Liver (tissue), 9 donors: ENCODE results near the gene ZDHHC11B. TPM values are rescaled to one million over a fixed set of nuclear protein-coding genes. Genes with fewer than 3 reads are reported as not detected.

Experiments
- DNase-seq: peaks from one replicate; pipeline ENCODE4 v3.0.0-alpha.2; 2017; ENCODE audit warnings: low spot score
- H3K27ac ChIP-seq, 2 donors: one replicate each; pipeline ENCODE4 v1.7.0; 2013; ENCODE audit warnings: inconsistent platforms in 2 of 2, low read length in 2 of 2, control low read depth in 1 of 2, low read depth in 1 of 2, mild to moderate bottlenecking in 1 of 2
- H3K27me3 ChIP-seq, 4 donors: one replicate each; pipeline versions ENCODE4 v1.6.1 to v1.7.0; 2013; ENCODE audit warnings: low read length in 3 of 4, inconsistent platforms in 1 of 4, mild to moderate bottlenecking in 1 of 4, moderate library complexity in 1 of 4; ENCODE audit not compliant: control insufficient read depth in 4 of 4, insufficient read depth in 4 of 4
- H3K36me3 ChIP-seq, 4 donors: one replicate each; pipeline versions ENCODE4 v1.6.1 to v1.7.0; 2013; ENCODE audit warnings: low read length in 3 of 4, mild to moderate bottlenecking in 3 of 4, low read depth in 1 of 4, moderate library complexity in 1 of 4; ENCODE audit not compliant: control insufficient read depth in 4 of 4, insufficient read depth in 3 of 4
- H3K4me1 ChIP-seq, 4 donors: one replicate each; pipeline versions ENCODE4 v1.6.1 to v1.7.0; 2013; ENCODE audit warnings: low read length in 3 of 4, mild to moderate bottlenecking in 3 of 4, moderate library complexity in 1 of 4; ENCODE audit not compliant: control insufficient read depth in 4 of 4, insufficient read depth in 4 of 4
- H3K4me3 ChIP-seq, 3 donors: one replicate each; pipeline versions ENCODE4 v1.6.1 to v1.7.0; 2013; ENCODE audit warnings: low read length in 3 of 3, control low read depth in 1 of 3, low read depth in 1 of 3, mild to moderate bottlenecking in 1 of 3
- H3K9ac ChIP-seq, 2 donors: one replicate each; pipeline ENCODE4 v1.7.0; 2013; ENCODE audit warnings: low read length in 2 of 2, mild to moderate bottlenecking in 2 of 2, moderate library complexity in 2 of 2, control low read depth in 1 of 2, low read depth in 1 of 2
- H3K9me3 ChIP-seq, 4 donors: one replicate each; pipeline versions ENCODE4 v1.6.1 to v1.7.0; 2013; ENCODE audit warnings: low read length in 3 of 4; ENCODE audit not compliant: control insufficient read depth in 4 of 4
- CTCF ChIP-seq: fragments of 150-350 bp; IDR thresholded peaks from 2 replicates; pipeline ENCODE4 v1.5.1; 2017; ENCODE audit warnings: improper control_type of control experiment, low read depth, low read length; ENCODE audit not compliant: missing input control
- EGR1 ChIP-seq, 2 donors: IDR thresholded peaks; 2 replicates each; pipeline ENCODE4 v1.6.1; 2016 to 2018; ENCODE audit warnings: antibody characterized with exemption in 2 of 2, low read depth in 2 of 2
- FOXA1 ChIP-seq: IDR thresholded peaks from 2 replicates; pipeline ENCODE4 v1.6.1; 2016; ENCODE audit warnings: antibody characterized with exemption
- FOXA2 ChIP-seq: IDR thresholded peaks from 2 replicates; pipeline ENCODE4 v1.6.1; 2016; ENCODE audit warnings: antibody characterized with exemption
- GABPA ChIP-seq, 2 donors: IDR thresholded peaks in 1 of 2; conservative IDR thresholded peaks in 1 of 2; 2 replicates each; pipeline ENCODE4 v1.6.1; 2016; ENCODE audit warnings: antibody characterized with exemption in 2 of 2, mild to moderate bottlenecking in 1 of 2, moderate library complexity in 1 of 2
- HNF4A ChIP-seq, 2 donors: conservative IDR thresholded peaks; 2 replicates each; pipeline ENCODE4 v1.6.1; 2016; ENCODE audit warnings: antibody characterized with exemption in 2 of 2, mild to moderate bottlenecking in 2 of 2
- HNF4G ChIP-seq: IDR thresholded peaks from 2 replicates; pipeline ENCODE4 v1.6.1; 2016; ENCODE audit warnings: antibody characterized with exemption
- JUND ChIP-seq, 2 donors: IDR thresholded peaks; 2 replicates each; pipeline ENCODE4 v1.6.1; 2016; ENCODE audit warnings: antibody characterized with exemption in 2 of 2
- MAX ChIP-seq: IDR thresholded peaks from 2 replicates; pipeline ENCODE4 v1.6.1; 2016; ENCODE audit warnings: antibody characterized with exemption
- NR2F2 ChIP-seq: IDR thresholded peaks from 2 replicates; pipeline ENCODE4 v1.6.1; 2016; ENCODE audit warnings: antibody characterized with exemption
- RAD21 ChIP-seq, 2 donors: IDR thresholded peaks; 2 replicates each; pipeline ENCODE4 v1.6.1; 2016; ENCODE audit warnings: antibody characterized with exemption in 2 of 2, mild to moderate bottlenecking in 2 of 2
- RXRA ChIP-seq, 2 donors: IDR thresholded peaks; 2 replicates each; pipeline ENCODE4 v1.6.1; 2017 to 2018; ENCODE audit warnings: antibody characterized with exemption in 2 of 2, mild to moderate bottlenecking in 1 of 2
- SP1 ChIP-seq: IDR thresholded peaks from 2 replicates; pipeline ENCODE4 v1.6.1; 2018; ENCODE audit warnings: antibody characterized with exemption, mild to moderate bottlenecking
- TAF1 ChIP-seq: conservative IDR thresholded peaks from 2 replicates; pipeline ENCODE4 v1.6.1; 2016; ENCODE audit warnings: antibody characterized with exemption, mild to moderate bottlenecking
- YY1 ChIP-seq: IDR thresholded peaks from 2 replicates; pipeline ENCODE4 v1.6.1; 2016; ENCODE audit warnings: antibody characterized with exemption, mild to moderate bottlenecking
- ZBTB33 ChIP-seq: IDR thresholded peaks from 2 replicates; pipeline ENCODE4 v1.6.1; 2016; ENCODE audit warnings: antibody characterized with exemption
- WGBS: extraction: QIAGEN DNeasy Blood & Tissue Kit; methylation state at CpG from one replicate; pipeline ENCODE4 v1.1.7; 2013; 5-methylcytosine and 5-hydroxymethylcytosine counted together
- polyA plus RNA-seq, 2 donors: library from polyadenylated mRNA; stranded (reverse) in 1 of 2; unstranded in 1 of 2; fragments of 200-250 nt in 1 of 2; fragments of >200 nt in 1 of 2; fragmentation: Nextera tagmentation in 1 of 2; extraction: Ambion mirVana in 1 of 2; gene quantifications; one replicate each; pipeline versions ENCODE4 v1.2.1 to v1.2.3, GENCODE V29; 2013 to 2015
- total RNA-seq, 2 donors: library from RNA; depleted of rRNA; stranded (reverse); fragments of >200 nt; gene quantifications; one replicate each; pipeline ENCODE4 v1.2.3, GENCODE V29; 2014
- TF ChIP-seq, protein P1 (sequence below): IDR thresholded peaks from 2 replicates; pipeline ENCODE4 v1.6.1; 2016; ENCODE audit warnings: antibody characterized with exemption
- TF ChIP-seq, protein P2 (sequence below): IDR thresholded peaks from 2 replicates; pipeline ENCODE4 v1.6.1; 2016; ENCODE audit warnings: antibody characterized with exemption, mild to moderate bottlenecking
- donor health status: healthy.
- donor health status: healthy.
- donor health status: healthy.
- donor health status: healthy.
- donor health status: healthy.

The ZDHHC11B gene
- total and polyA plus RNA-seq, 4 donors, result 0.37 to 2.1 (median 0.62) TPM

DNA sequence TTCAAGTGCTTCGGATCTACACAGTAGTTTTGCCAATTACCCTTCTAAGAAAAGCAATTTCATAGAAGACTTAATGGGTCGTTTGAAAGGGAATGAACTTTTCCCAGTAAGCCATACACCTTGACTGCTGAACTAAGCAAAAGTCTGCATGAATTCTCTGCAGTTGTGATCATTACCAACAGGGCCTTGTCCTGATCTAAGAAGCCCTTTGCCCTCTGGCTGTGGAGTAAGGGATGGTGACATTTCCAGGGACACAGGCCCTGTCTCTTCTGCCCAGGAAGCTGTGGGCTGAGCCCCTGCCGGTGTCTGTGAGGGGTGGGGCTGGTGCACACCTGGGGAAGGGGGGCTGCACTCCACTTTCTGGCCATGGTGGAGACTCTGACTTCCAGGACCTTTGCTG, 35.7 kb upstream of the ZDHHC11B start:
- TF ChIP-seq NR2F2 (no peak), EGR1 (IDR thresholded peaks at IDR 0.05; ENCODE audit: low read depth in 2 of 2) (no peak), HNF4A (conservative IDR thresholded peaks at IDR 0.05) (peak; percentile 44 to 76), CTCF (peak; percentile 44), RXRA (IDR thresholded peaks at IDR 0.05) (peak in 1 of 2 donors; percentile 18), RAD21 (IDR thresholded peaks at IDR 0.05) (peak; percentile 54 to 79), TAF1 (no peak), FOXA2 (no peak), SP1 (peak; percentile 51)
- TF ChIP-seq, protein P1, sequence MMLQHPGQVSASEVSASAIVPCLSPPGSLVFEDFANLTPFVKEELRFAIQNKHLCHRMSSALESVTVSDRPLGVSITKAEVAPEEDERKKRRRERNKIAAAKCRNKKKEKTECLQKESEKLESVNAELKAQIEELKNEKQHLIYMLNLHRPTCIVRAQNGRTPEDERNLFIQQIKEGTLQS, result no peak
- Histone ChIP-seq H3K36me3 (peaks cover 0 to 2% (median 0%) of the 10 kb centered on the region in 4 donors), H3K27me3 (no peaks in the 10 kb centered on the region), H3K4me3 (no peak overlapping the region), H3K9ac (no peak overlapping the region), H3K4me1 (peaks cover 0 to 9% (median 2%) of the 10 kb centered on the region in 4 donors), H3K9me3 (no peaks in the 10 kb centered on the region), H3K27ac (no peak overlapping the region)
- DNase-seq, result no peak
- WGBS, result 46% methylated on average over 3 of the region's 3 CpGs

DNA sequence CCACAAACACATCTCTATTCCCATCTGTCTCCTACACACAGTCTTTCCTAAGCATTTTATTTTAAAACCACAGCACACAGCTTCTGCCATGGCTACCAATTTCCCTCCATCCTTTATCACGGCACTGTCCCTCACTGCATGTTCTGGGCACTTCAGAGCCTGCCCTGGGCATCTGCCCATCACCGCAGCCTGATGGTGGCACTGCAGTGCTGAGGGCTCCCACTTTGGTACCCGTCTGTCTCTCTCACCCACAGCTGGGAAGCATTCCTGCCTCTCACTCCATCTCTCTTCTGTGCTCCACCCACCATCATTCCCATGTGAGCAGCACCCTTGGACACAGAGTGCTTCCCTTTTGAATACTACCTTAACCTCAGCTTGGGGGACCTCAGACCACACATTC, 34.5 kb upstream of the ZDHHC11B start:
- Histone ChIP-seq H3K9me3 (no peaks in the 10 kb centered on the region), H3K36me3 (peaks cover 0 to 2% (median 0%) of the 10 kb centered on the region in 4 donors), H3K9ac (no peak overlapping the region), H3K27me3 (no peaks in the 10 kb centered on the region), H3K27ac (no peak overlapping the region), H3K4me3 (no peak overlapping the region), H3K4me1 (peaks cover 0 to 9% (median 2%) of the 10 kb centered on the region in 4 donors)
- 91% methylated on average over 3 of the region's 3 CpGs for WGBS
- TF ChIP-seq TAF1, result no peak
- no peak for TF ChIP-seq GABPA (IDR thresholded peaks at IDR 0.05 in 1 of 2, conservative IDR thresholded peaks at IDR 0.05 in 1 of 2)
- no peak for TF ChIP-seq SP1
- TF ChIP-seq, protein P1, result no peak
- no peak for TF ChIP-seq FOXA2
- no peak for TF ChIP-seq CTCF
- no peak for TF ChIP-seq HNF4A (conservative IDR thresholded peaks at IDR 0.05)
- no peak for TF ChIP-seq RXRA (IDR thresholded peaks at IDR 0.05)
- TF ChIP-seq MAX, result no peak
- TF ChIP-seq, protein P2, sequence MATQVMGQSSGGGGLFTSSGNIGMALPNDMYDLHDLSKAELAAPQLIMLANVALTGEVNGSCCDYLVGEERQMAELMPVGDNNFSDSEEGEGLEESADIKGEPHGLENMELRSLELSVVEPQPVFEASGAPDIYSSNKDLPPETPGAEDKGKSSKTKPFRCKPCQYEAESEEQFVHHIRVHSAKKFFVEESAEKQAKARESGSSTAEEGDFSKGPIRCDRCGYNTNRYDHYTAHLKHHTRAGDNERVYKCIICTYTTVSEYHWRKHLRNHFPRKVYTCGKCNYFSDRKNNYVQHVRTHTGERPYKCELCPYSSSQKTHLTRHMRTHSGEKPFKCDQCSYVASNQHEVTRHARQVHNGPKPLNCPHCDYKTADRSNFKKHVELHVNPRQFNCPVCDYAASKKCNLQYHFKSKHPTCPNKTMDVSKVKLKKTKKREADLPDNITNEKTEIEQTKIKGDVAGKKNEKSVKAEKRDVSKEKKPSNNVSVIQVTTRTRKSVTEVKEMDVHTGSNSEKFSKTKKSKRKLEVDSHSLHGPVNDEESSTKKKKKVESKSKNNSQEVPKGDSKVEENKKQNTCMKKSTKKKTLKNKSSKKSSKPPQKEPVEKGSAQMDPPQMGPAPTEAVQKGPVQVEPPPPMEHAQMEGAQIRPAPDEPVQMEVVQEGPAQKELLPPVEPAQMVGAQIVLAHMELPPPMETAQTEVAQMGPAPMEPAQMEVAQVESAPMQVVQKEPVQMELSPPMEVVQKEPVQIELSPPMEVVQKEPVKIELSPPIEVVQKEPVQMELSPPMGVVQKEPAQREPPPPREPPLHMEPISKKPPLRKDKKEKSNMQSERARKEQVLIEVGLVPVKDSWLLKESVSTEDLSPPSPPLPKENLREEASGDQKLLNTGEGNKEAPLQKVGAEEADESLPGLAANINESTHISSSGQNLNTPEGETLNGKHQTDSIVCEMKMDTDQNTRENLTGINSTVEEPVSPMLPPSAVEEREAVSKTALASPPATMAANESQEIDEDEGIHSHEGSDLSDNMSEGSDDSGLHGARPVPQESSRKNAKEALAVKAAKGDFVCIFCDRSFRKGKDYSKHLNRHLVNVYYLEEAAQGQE, result no peak
- no peak for TF ChIP-seq JUND (IDR thresholded peaks at IDR 0.05)
- no peak for TF ChIP-seq HNF4G
- no peak for TF ChIP-seq RAD21 (IDR thresholded peaks at IDR 0.05)
- no peak for TF ChIP-seq ZBTB33
- no peak for TF ChIP-seq EGR1 (IDR thresholded peaks at IDR 0.05; ENCODE audit: low read depth in 2 of 2)
- TF ChIP-seq YY1, result no peak
- TF ChIP-seq NR2F2, result no peak
- no peak for TF ChIP-seq FOXA1
- no peak for DNase-seq
